Measurements from ENCODE around the gene POPDC2. TPM values are rescaled to one million over a fixed set of nuclear protein-coding genes. Genes with fewer than 3 reads are reported as not detected.

The POPDC2 gene
- total RNA-seq, 1 experiment from 2014 or later, result 0.15 TPM

GRCh38 chr3:119636249-119636648 is 24.1 kb downstream of the POPDC2 start:
- no peak for ATAC-seq
- H3K27me3 ChIP-seq (ENCODE audit: control insufficient read depth, insufficient read depth, low read length), result peaks cover 2% of the 10 kb centered on the region; the same call in 1 of the 2 replicates
- DNase-seq (ENCODE audit: low read depth, low spot score), result no peak
- in situ Hi-C loops (cut with HindIII; ENCODE audit: low pct_unique_long_range_greater_than_20kb, low sequenced_read_pairs) (no loop called here), intact Hi-C loops (cut with micrococcal nuclease; ENCODE audit: unreplicated experiment) (no loop called here)
- H3K36me3 ChIP-seq (ENCODE audit: control insufficient read depth, insufficient read depth, low read length), result no peaks in the 10 kb centered on the region
- ChIA-PET POLR2A (no interaction called here), CTCF (no interaction called here)
- no peaks in the 10 kb centered on the region for H3K9me3 ChIP-seq (ENCODE audit: control insufficient read depth, insufficient read depth, low read depth, low read length)
- no peak overlapping the region for H3K27ac ChIP-seq (ENCODE audit: low read length)
- H3K4me1 ChIP-seq (ENCODE audit: control insufficient read depth, insufficient read depth, low read length), result no peaks in the 10 kb centered on the region
- TF ChIP-seq TCF7L2 (IDR thresholded peaks at IDR 0.05; ENCODE audit: low read depth, low read length) (no peak), REST (IDR thresholded peaks at IDR 0.05; ENCODE audit: insufficient read depth in 1 of 2, low read depth in 2 of 2, low read length in 1 of 2) (no peak)
- no TSS peak for BruUV-seq (replicated peaks)
- H3K4me3 ChIP-seq (ENCODE audit: low read depth in 2 of 2, low read length in 2 of 2), result no peak overlapping the region

GRCh38 chr3:119635719-119636118 is 24.7 kb downstream of the POPDC2 start:
- ChIA-PET CTCF (no interaction called here), POLR2A (no interaction called here)
- no peaks in the 10 kb centered on the region for H3K36me3 ChIP-seq (ENCODE audit: control insufficient read depth, insufficient read depth, low read length)
- no peak for ATAC-seq
- no peak overlapping the region for H3K4me3 ChIP-seq (ENCODE audit: low read depth in 2 of 2, low read length in 2 of 2)
- no TSS peak for BruUV-seq (replicated peaks)
- no peaks in the 10 kb centered on the region for H3K4me1 ChIP-seq (ENCODE audit: control insufficient read depth, insufficient read depth, low read length)
- no peak for TF ChIP-seq POLR2AphosphoS5 (IDR thresholded peaks at IDR 0.05; ENCODE audit: low read depth, low read length)
- no peak for TF ChIP-seq SIN3A (IDR thresholded peaks at IDR 0.05; ENCODE audit: borderline replicate concordance, insufficient read depth, low read depth, low read length)
- no peak for TF ChIP-seq REST (IDR thresholded peaks at IDR 0.05; ENCODE audit: insufficient read depth in 1 of 2, low read depth in 2 of 2, low read length in 1 of 2)
- TF ChIP-seq CTCF (IDR thresholded peaks at IDR 0.05), result no peak
- no peak for TF ChIP-seq TCF7L2 (IDR thresholded peaks at IDR 0.05; ENCODE audit: low read depth, low read length)
- peaks cover 2% of the 10 kb centered on the region; the same call in 1 of the 2 replicates for H3K27me3 ChIP-seq (ENCODE audit: control insufficient read depth, insufficient read depth, low read length)
- H3K9me3 ChIP-seq (ENCODE audit: control insufficient read depth, insufficient read depth, low read depth, low read length), result no peaks in the 10 kb centered on the region
- DNase-seq (ENCODE audit: low read depth, low spot score), result no peak
- in situ Hi-C loops (cut with HindIII; ENCODE audit: low pct_unique_long_range_greater_than_20kb, low sequenced_read_pairs) (no loop called here), intact Hi-C loops (cut with micrococcal nuclease; ENCODE audit: unreplicated experiment) (no loop called here)
- H3K27ac ChIP-seq (ENCODE audit: low read length), result no peak overlapping the region

Data from Panc1 (cell line).